ENCODE data around the gene KRT83. TPM values are rescaled to one million over a fixed set of nuclear protein-coding genes. Genes with fewer than 3 reads are reported as not detected.

Gene KRT83
- polyA plus RNA-seq, 1 experiment = 0.07 TPM

DNA sequence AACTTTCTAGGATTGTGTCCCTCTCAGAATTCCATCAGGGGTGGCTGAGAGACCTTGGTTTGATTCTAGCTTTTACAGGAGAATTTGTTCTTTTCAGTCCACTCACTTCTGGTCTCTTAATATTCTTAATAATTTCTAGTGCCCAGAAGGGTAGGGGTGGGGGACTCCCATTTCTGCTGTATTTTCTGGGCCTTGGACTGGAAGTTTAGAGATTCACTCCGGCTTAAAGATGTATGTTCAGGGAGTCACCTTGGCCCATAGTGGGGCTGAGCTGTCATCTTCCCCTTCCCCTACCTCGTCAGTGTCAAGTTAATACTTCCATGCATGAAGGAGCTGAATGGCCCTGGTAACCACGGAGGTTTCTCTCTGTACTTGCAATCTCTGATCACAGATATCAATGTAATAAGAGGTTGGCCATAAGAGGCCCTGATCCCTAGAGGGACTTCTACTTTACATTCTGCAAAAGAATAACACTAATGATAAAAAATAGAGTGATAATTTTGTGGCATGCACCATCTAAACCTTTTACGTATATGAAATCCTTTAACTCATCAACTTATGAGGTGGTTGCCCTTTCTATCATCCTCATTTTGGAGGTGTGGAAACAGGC lies 36.5 kb downstream of the KRT83 start:
- ChIA-PET POLR2A (no interaction called here), CTCF (interaction anchor here (1.0 to 2.4 kb wide), 4 partner anchors 12 to 141 kb away, joined by 3 to 8 read pairs (median 4); no protein-coding TSS in a partner anchor)
- H3K36me3 ChIP-seq (ENCODE audit: control insufficient read depth, insufficient read depth, low read length) = no peaks in the 10 kb centered on the region
- H3K4me3 ChIP-seq (ENCODE audit: low read depth, low read length) = no peak overlapping the region
- H3K27me3 ChIP-seq (ENCODE audit: control insufficient read depth, insufficient read depth, low read length) = no peaks in the 10 kb centered on the region
- no peak for DNase-seq (ENCODE audit: low read depth)
- TF ChIP-seq, protein P1, sequence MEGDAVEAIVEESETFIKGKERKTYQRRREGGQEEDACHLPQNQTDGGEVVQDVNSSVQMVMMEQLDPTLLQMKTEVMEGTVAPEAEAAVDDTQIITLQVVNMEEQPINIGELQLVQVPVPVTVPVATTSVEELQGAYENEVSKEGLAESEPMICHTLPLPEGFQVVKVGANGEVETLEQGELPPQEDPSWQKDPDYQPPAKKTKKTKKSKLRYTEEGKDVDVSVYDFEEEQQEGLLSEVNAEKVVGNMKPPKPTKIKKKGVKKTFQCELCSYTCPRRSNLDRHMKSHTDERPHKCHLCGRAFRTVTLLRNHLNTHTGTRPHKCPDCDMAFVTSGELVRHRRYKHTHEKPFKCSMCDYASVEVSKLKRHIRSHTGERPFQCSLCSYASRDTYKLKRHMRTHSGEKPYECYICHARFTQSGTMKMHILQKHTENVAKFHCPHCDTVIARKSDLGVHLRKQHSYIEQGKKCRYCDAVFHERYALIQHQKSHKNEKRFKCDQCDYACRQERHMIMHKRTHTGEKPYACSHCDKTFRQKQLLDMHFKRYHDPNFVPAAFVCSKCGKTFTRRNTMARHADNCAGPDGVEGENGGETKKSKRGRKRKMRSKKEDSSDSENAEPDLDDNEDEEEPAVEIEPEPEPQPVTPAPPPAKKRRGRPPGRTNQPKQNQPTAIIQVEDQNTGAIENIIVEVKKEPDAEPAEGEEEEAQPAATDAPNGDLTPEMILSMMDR (IDR thresholded peaks at IDR 0.05; ENCODE audit: insufficient read depth, low read depth, low read length) = no peak

GRCh38 chr12:52280796-52281560 lies 40.2 kb downstream of the KRT83 start:
- ChIA-PET CTCF (interaction anchor here (0.6 to 5.3 kb wide), 15 partner anchors 14 to 126 kb away, joined by 3 to 86 read pairs (median 7); partner anchors contain the start of gene KRT7), POLR2A (interaction anchor here (0.5 to 1.0 kb wide), 3 partner anchors 51 to 816 kb away, joined by 3 read pairs; no protein-coding TSS in a partner anchor)
- TF ChIP-seq, protein P1 (IDR thresholded peaks at IDR 0.05; ENCODE audit: insufficient read depth, low read depth, low read length) = no peak
- H3K4me3 ChIP-seq (ENCODE audit: low read depth, low read length) = no peak overlapping the region
- H3K36me3 ChIP-seq (ENCODE audit: control insufficient read depth, insufficient read depth, low read length) = no peaks in the 10 kb centered on the region
- peak; percentile 94 for DNase-seq (ENCODE audit: low read depth)
- no peaks in the 10 kb centered on the region for H3K27me3 ChIP-seq (ENCODE audit: control insufficient read depth, insufficient read depth, low read length)

DNA sequence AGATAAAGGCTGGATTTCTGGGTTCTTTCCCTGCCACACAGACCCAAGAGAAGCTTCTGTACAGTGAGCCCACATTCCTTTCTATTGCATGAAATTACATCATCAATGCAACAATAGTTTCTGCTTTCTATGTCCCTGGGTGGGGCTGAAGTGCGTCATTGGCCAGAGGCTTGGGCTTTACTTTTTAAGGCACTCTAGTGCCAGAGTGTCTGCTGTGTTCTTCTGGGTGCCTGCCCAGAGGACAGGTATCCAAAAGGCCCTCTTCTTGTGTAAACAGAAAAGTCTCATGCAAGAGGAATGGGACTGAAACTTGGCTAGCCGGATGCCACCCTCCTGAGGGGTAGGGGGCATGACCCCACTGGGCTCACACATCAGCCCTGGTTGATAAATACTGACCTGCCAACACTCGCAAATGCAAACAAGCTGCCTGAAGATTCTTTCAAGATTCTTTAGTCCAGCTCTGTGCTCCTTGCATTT lies 40.8 kb downstream of the KRT83 start:
- H3K27me3 ChIP-seq (ENCODE audit: control insufficient read depth, insufficient read depth, low read length) = no peaks in the 10 kb centered on the region
- peak; percentile 91 for DNase-seq (ENCODE audit: low read depth)
- H3K4me3 ChIP-seq (ENCODE audit: low read depth, low read length) = no peak overlapping the region
- H3K36me3 ChIP-seq (ENCODE audit: control insufficient read depth, insufficient read depth, low read length) = no peaks in the 10 kb centered on the region
- TF ChIP-seq, protein P1 (IDR thresholded peaks at IDR 0.05; ENCODE audit: insufficient read depth, low read depth, low read length) = no peak
- ChIA-PET CTCF (interaction anchor here (0.6 to 5.3 kb wide), 18 partner anchors 13 to 137 kb away, joined by 3 to 86 read pairs (median 8); partner anchors contain the start of gene KRT80), POLR2A (interaction anchor here (0.6 to 1.0 kb wide), 2 partner anchors 50 to 98 kb away, joined by 3 read pairs; no protein-coding TSS in a partner anchor)

- no peak for DNase-seq (ENCODE audit: low read depth)
- Histone ChIP-seq H3K4me3 (ENCODE audit: low read depth, low read length) (no peak overlapping the region), H3K36me3 (ENCODE audit: control insufficient read depth, insufficient read depth, low read length) (no peaks in the 10 kb centered on the region), H3K27me3 (ENCODE audit: control insufficient read depth, insufficient read depth, low read length) (no peaks in the 10 kb centered on the region)
- TF ChIP-seq, protein P1 (IDR thresholded peaks at IDR 0.05; ENCODE audit: insufficient read depth, low read depth, low read length) = no peak
- CTCF ChIA-PET = interaction anchor here (0.5 to 5.3 kb wide), 51 partner anchors 12 to 601 kb away, joined by 3 to 86 read pairs (median 5); partner anchors contain the start of genes KRT7 and KRT80
- POLR2A ChIA-PET = no interaction called here
Observed at GRCh38 chr12:52279422-52280318, 41.5 kb downstream of the KRT83 start.

All from BJ (cell line).